Globus pallidus (tissue), 1 donor: ENCODE data around the gene CHAD.
A peak's percentile ranks its signal among the peaks of the same experiment; 100 is the strongest.

Source experiments
- DNase-seq: peaks from one replicate; pipeline ENCODE4 v3.0.0-alpha.2; 2015; ENCODE audit warnings: low spot score

Gene CHAD

GRCh38 chr17:50468304-50469207 lies at the start of gene CHAD:
Gene CHAD (minus strand): TSS chr17:50468880. CDS start chr17:50468813, 67 bp downstream.
- DNase-seq, result no peak

GRCh38 chr17:50517504-50518383 lies 49.1 kb upstream of the CHAD start:
- DNase-seq, result no peak

GRCh38 chr17:50517011-50517410 lies 48.3 kb upstream of the CHAD start:
- no peak for DNase-seq

- DNase-seq, result no peak
Measured at GRCh38 chr17:50514936-50515702, 46.4 kb upstream of the CHAD start.

GRCh38 chr17:50514388-50514787 lies 45.7 kb upstream of the CHAD start:
- no peak for DNase-seq

- DNase-seq, result no peak
Measured at GRCh38 chr17:50513495-50513894, 44.8 kb upstream of the CHAD start.

GRCh38 chr17:50511058-50511457 lies 42.4 kb upstream of the CHAD start:
- no peak for DNase-seq

GRCh38 chr17:50508573-50509460 lies 40.1 kb upstream of the CHAD start:
- DNase-seq, result no peak

- peak; percentile 60 for DNase-seq
Measured at GRCh38 chr17:50507871-50508572, 39.3 kb upstream of the CHAD start, which contains the start of gene MYCBPAP. Gene MYCBPAP (plus strand): TSS chr17:50508439. CDS start chr17:50508675, 236 bp downstream.

GRCh38 chr17:50506298-50506697 lies 37.6 kb upstream of the CHAD start:
- DNase-seq, result no peak

- no peak for DNase-seq
Measured at GRCh38 chr17:50505591-50506130, 37.0 kb upstream of the CHAD start.

- no peak for DNase-seq
Measured at GRCh38 chr17:50502301-50502990, 33.8 kb upstream of the CHAD start.

- DNase-seq, result no peak
Measured at GRCh38 chr17:50501054-50501453, 32.4 kb upstream of the CHAD start.

- no peak for DNase-seq
Measured at GRCh38 chr17:50499721-50500120, 31.0 kb upstream of the CHAD start.

GRCh38 chr17:50499270-50499669 lies 30.6 kb upstream of the CHAD start:
- DNase-seq, result no peak

- DNase-seq, result no peak
Measured at GRCh38 chr17:50498021-50498874, 29.6 kb upstream of the CHAD start.

- no peak for DNase-seq
Measured at GRCh38 chr17:50495918-50496317, 27.2 kb upstream of the CHAD start.

GRCh38 chr17:50495217-50495823 lies 26.6 kb upstream of the CHAD start:
- no peak for DNase-seq
